ENCODE data around the gene CYGB.

CYGB gene

DNA sequence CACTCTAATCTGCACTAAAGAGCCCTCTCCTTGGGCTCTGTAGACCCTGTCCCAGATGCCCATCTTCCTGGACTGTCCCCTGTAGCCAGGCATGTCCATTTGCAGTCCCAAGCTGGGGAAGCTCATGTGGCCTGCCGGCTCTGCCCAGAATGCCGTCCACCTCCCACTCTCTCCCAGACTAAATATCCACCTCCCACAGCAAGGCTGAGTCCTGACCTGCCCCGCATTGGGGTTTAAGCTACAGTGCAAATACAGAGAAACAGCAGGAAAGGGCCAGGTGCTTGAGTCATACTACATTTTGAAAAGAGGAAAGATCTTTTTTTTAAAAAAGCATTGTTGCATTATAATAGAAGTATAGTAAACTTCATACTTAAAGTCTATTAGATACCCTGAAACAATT lies 45.2 kb upstream of the CYGB start:
- TF ChIP-seq, protein P1, sequence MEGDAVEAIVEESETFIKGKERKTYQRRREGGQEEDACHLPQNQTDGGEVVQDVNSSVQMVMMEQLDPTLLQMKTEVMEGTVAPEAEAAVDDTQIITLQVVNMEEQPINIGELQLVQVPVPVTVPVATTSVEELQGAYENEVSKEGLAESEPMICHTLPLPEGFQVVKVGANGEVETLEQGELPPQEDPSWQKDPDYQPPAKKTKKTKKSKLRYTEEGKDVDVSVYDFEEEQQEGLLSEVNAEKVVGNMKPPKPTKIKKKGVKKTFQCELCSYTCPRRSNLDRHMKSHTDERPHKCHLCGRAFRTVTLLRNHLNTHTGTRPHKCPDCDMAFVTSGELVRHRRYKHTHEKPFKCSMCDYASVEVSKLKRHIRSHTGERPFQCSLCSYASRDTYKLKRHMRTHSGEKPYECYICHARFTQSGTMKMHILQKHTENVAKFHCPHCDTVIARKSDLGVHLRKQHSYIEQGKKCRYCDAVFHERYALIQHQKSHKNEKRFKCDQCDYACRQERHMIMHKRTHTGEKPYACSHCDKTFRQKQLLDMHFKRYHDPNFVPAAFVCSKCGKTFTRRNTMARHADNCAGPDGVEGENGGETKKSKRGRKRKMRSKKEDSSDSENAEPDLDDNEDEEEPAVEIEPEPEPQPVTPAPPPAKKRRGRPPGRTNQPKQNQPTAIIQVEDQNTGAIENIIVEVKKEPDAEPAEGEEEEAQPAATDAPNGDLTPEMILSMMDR (IDR thresholded peaks at IDR 0.05; ENCODE audit: low read depth, low read length, missing control alignments), result no peak
- in situ Hi-C loops (cut with HindIII; ENCODE audit: low sequenced_read_pairs), result no loop called here

GRCh38 chr17:76581515-76581914 lies 44.0 kb upstream of the CYGB start:
- no peak overlapping the region for H3K4me3 ChIP-seq (ENCODE audit: low read depth, low read length)
- DNase-seq (ENCODE audit: low read depth), result no peak
- TF ChIP-seq, protein P1 (IDR thresholded peaks at IDR 0.05; ENCODE audit: low read depth, low read length, missing control alignments), result no peak
- in situ Hi-C loops (cut with HindIII; ENCODE audit: low sequenced_read_pairs), result no loop called here

More for the DNA sequence above, 45.2 kb upstream of the CYGB start:
- no peak overlapping the region for H3K4me3 ChIP-seq (ENCODE audit: low read depth, low read length)
- DNase-seq (ENCODE audit: low read depth), result no peak

DNA sequence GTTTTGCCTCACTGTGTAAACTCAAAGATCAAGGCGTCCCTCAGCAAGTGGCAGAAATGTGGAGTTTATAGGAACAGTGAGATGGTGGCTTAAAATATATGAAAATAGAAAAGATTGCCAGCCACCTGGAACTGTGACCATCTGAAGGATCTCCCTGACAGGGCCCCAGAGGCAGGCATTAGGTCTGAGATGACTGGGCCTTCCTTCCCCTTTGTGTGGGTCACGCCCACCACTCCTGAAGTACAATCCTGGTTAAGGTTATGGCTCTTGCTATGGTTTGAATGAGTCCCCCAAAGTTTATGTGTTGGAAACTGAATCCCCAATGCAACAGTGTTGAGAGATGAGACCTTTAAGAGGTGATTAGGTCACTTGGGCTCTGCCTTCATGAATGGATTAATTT lies 41.8 kb upstream of the CYGB start:
- TF ChIP-seq, protein P1 (IDR thresholded peaks at IDR 0.05; ENCODE audit: low read depth, low read length, missing control alignments), result no peak
- no peak overlapping the region for H3K4me3 ChIP-seq (ENCODE audit: low read depth, low read length)
- in situ Hi-C loops (cut with HindIII; ENCODE audit: low sequenced_read_pairs), result loop anchor here (10.0 kb wide), 1 partner anchor 66 kb away; the partner anchor contains the start of gene ST6GALNAC1
- no peak for DNase-seq (ENCODE audit: low read depth)

DNA sequence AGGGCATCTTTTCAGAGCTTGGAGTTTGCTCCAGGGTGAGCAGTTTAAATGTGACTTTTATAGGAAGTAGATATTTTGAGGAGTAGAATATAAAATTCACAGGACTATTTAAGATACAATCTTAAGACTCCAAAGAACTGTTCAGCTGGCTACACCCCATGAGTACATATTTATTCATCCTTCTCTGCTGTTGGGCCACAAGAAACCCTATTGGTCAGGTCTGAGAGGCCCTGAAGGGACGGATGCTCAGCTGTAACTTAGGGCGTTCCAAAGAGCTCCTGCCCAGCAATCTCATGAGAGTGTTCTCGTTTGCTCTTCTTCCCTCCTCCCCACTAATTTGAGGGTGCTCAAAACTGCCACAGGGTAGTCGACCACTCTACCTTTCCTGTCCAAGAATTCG lies 40.9 kb upstream of the CYGB start:
- DNase-seq (ENCODE audit: low read depth), result no peak
- H3K4me3 ChIP-seq (ENCODE audit: low read depth, low read length), result no peak overlapping the region
- in situ Hi-C loops (cut with HindIII; ENCODE audit: low sequenced_read_pairs), result loop anchor here (10.0 kb wide), 1 partner anchor 66 kb away; the partner anchor contains the start of gene ST6GALNAC1
- TF ChIP-seq, protein P1 (IDR thresholded peaks at IDR 0.05; ENCODE audit: low read depth, low read length, missing control alignments), result no peak

- DNase-seq (ENCODE audit: low read depth), result no peak
- in situ Hi-C loops (cut with HindIII; ENCODE audit: low sequenced_read_pairs), result loop anchor here (10.0 kb wide), 1 partner anchor 67 kb away; the partner anchor contains the start of gene ST6GALNAC1
- TF ChIP-seq, protein P1 (IDR thresholded peaks at IDR 0.05; ENCODE audit: low read depth, low read length, missing control alignments), result no peak
- no peak overlapping the region for H3K4me3 ChIP-seq (ENCODE audit: low read depth, low read length)
Measured at GRCh38 chr17:76577876-76578275, 40.4 kb upstream of the CYGB start.

DNA sequence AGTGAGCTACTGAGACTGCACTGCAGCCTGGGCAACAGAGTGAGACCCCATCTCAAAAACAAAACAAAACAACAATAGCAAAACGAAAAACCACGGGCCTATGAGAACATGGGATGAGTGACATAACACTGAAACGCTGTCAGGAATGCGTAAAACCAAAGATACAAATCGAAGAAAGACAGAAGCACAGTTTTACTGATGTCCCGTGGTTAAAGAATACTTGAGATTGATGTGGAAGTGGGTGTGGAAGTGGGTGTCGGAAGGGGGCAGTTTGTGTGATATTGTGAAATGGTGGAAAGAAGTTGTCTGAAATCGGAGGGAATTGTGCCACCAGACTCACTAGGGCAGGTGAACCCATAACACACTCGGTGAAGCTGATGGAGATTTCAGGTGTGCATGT lies 38.7 kb upstream of the CYGB start:
- H3K4me3 ChIP-seq (ENCODE audit: low read depth, low read length), result no peak overlapping the region
- DNase-seq (ENCODE audit: low read depth), result no peak
- TF ChIP-seq, protein P1 (IDR thresholded peaks at IDR 0.05; ENCODE audit: low read depth, low read length, missing control alignments), result no peak
- in situ Hi-C loops (cut with HindIII; ENCODE audit: low sequenced_read_pairs), result loop anchor here (10.0 kb wide), 1 partner anchor 69 kb away; the partner anchor contains the start of gene ST6GALNAC1
